Measurements from ENCODE around the gene CLEC16A.

Gene CLEC16A

GRCh38 chr16:10951026-10951425, 6.7 kb downstream of the CLEC16A start:
- H3K9me2 ChIP-seq (replicated peaks; ENCODE audit: control insufficient read depth, low read length) = no peaks in the 10 kb centered on the region
- no peaks in the 10 kb centered on the region for H3K27me3 ChIP-seq (ENCODE audit: control insufficient read depth, low read length)
- no peak overlapping the region for H3K4me2 ChIP-seq (ENCODE audit: low read length)
- no peak overlapping the region for H3K27ac ChIP-seq (ENCODE audit: low read depth, low read length)
- peaks cover 5% of the 10 kb centered on the region for H3K36me3 ChIP-seq (ENCODE audit: control insufficient read depth, low read length)
- no peak overlapping the region for H3K4me3 ChIP-seq (ENCODE audit: low read length)
- H3F3A ChIP-seq (ENCODE audit: control insufficient read depth, insufficient read depth) = peaks cover 8% of the 10 kb centered on the region; the same call in 1 of the 2 replicates
- H3K79me2 ChIP-seq (ENCODE audit: control insufficient read depth, low read length) = peaks cover 91% of the 10 kb centered on the region
- TF ChIP-seq EZH2phosphoT487 (IDR thresholded peaks at IDR 0.05; ENCODE audit: borderline replicate concordance, low read length) = no peak
- TF ChIP-seq CTCF (IDR thresholded peaks at IDR 0.05; ENCODE audit: low read depth, low read length, poor library complexity, severe bottlenecking) = no peak
- no peaks in the 10 kb centered on the region for H3K9me3 ChIP-seq (ENCODE audit: control insufficient read depth, insufficient read depth, low read length)
- H3K4me1 ChIP-seq (ENCODE audit: control insufficient read depth, low read length) = peaks cover 60% of the 10 kb centered on the region
- H4K20me1 ChIP-seq (ENCODE audit: control insufficient read depth, insufficient read depth, low read depth, low read length) = peaks cover 19% of the 10 kb centered on the region; the same call in 1 of the 2 replicates

GRCh38 chr16:10954903-10955302, 10.5 kb downstream of the CLEC16A start:
- Histone ChIP-seq H3F3A (ENCODE audit: control insufficient read depth, insufficient read depth) (peaks cover 4% of the 10 kb centered on the region; the same call in 1 of the 2 replicates), H3K4me3 (ENCODE audit: low read length) (no peak overlapping the region), H4K20me1 (ENCODE audit: control insufficient read depth, insufficient read depth, low read depth, low read length) (peaks cover 17% of the 10 kb centered on the region; the same call in 1 of the 2 replicates), H3K27ac (ENCODE audit: low read depth, low read length) (no peak overlapping the region), H3K36me3 (ENCODE audit: control insufficient read depth, low read length) (peaks cover 20% of the 10 kb centered on the region), H3K4me2 (ENCODE audit: low read length) (no peak overlapping the region), H3K27me3 (ENCODE audit: control insufficient read depth, low read length) (no peaks in the 10 kb centered on the region), H3K79me2 (ENCODE audit: control insufficient read depth, low read length) (peaks cover 70% of the 10 kb centered on the region), H3K9me3 (ENCODE audit: control insufficient read depth, insufficient read depth, low read length) (no peaks in the 10 kb centered on the region), H3K4me1 (ENCODE audit: control insufficient read depth, low read length) (peaks cover 35% of the 10 kb centered on the region), H3K9me2 (replicated peaks; ENCODE audit: control insufficient read depth, low read length) (no peaks in the 10 kb centered on the region)
- TF ChIP-seq EZH2phosphoT487 (IDR thresholded peaks at IDR 0.05; ENCODE audit: borderline replicate concordance, low read length) (no peak), CTCF (IDR thresholded peaks at IDR 0.05; ENCODE audit: low read depth, low read length, poor library complexity, severe bottlenecking) (no peak)

DNA sequence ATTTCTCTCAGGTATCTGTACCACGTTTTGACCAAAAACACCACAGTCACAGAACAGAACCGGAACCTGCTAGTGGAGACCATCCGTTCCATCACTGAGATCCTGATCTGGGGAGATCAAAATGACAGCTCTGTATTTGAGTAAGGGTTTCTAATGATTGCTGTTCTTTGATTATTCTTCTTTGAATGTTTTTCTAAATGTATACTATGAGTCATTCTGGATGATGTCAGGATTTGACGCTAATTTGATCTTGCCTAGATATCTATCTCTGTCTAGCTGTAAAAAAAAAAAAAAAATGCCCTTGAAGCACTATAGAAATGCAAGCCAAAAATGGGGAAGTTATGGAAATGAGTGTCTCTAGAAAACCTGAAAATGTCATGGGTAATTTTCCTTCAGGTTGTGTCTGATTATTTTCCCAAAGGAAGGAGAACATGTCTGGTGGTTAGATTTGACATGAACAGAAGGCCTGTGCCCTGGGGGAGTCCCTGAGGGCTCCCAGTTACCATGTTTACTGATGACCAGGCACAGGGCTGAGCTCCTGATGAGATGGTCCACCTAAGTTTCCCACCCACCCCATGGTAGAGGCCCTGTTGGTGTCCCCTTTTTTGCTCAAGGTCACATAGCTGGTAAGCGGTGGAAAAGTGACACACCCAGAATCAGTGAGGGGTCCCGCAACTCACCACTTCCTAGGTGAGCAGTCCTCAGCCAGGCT, 13.6 kb downstream of the CLEC16A start:
- Histone ChIP-seq H3K79me2 (ENCODE audit: control insufficient read depth, low read length) (peaks cover 39% of the 10 kb centered on the region), H3K27me3 (ENCODE audit: control insufficient read depth, low read length) (no peaks in the 10 kb centered on the region), H3K36me3 (ENCODE audit: control insufficient read depth, low read length) (peaks cover 22% of the 10 kb centered on the region), H3K4me1 (ENCODE audit: control insufficient read depth, low read length) (peaks cover 28% of the 10 kb centered on the region), H3K27ac (ENCODE audit: low read depth, low read length) (no peak overlapping the region), H4K20me1 (ENCODE audit: control insufficient read depth, insufficient read depth, low read depth, low read length) (peaks cover 9% of the 10 kb centered on the region; the same call in 1 of the 2 replicates), H3K4me3 (ENCODE audit: low read length) (no peak overlapping the region), H3K9me3 (ENCODE audit: control insufficient read depth, insufficient read depth, low read length) (no peaks in the 10 kb centered on the region), H3K9me2 (replicated peaks; ENCODE audit: control insufficient read depth, low read length) (no peaks in the 10 kb centered on the region), H3K4me2 (ENCODE audit: low read length) (no peak overlapping the region), H3F3A (ENCODE audit: control insufficient read depth, insufficient read depth) (no peaks in the 10 kb centered on the region)
- no peak for TF ChIP-seq EZH2phosphoT487 (IDR thresholded peaks at IDR 0.05; ENCODE audit: borderline replicate concordance, low read length)
- TF ChIP-seq CTCF (IDR thresholded peaks at IDR 0.05; ENCODE audit: low read depth, low read length, poor library complexity, severe bottlenecking) = no peak
